Measurements from ENCODE around the gene STX19. TPM values are rescaled to one million over a fixed set of nuclear protein-coding genes. Genes with fewer than 3 reads are reported as not detected.

Gene STX19
- total and polyA plus RNA-seq, 2 donors (not counting 3 experiments of a cell fraction or from before 2014, with no cell fraction given) = not detected

GRCh38 chr3:93988283-93988682 lies 40.1 kb downstream of the STX19 start:
- ChIA-PET CTCF (interaction anchor here (1.6 to 2.2 kb wide), 2 partner anchors 43 to 81 kb away, joined by 3 to 6 read pairs; no protein-coding TSS in a partner anchor), POLR2A (no interaction called here)
- Histone ChIP-seq H2AFZ (ENCODE audit: low read depth, low read length) (no peak overlapping the region), H3K79me2 (ENCODE audit: control insufficient read depth, insufficient read depth, low read length) (peaks cover 2% of the 10 kb centered on the region), H3K27ac (ENCODE audit: insufficient read depth, low read depth, low read length) (no peak overlapping the region), H4K20me1 (replicated peaks; ENCODE audit: control insufficient read depth, extremely low read depth, insufficient read depth, low read length) (no peaks in the 10 kb centered on the region), H3K4me2 (ENCODE audit: insufficient read depth, low read length) (peak overlapping the region; percentile 53), H3K9me1 (replicated peaks; ENCODE audit: control insufficient read depth, extremely low read depth, insufficient read depth, low read length) (no peaks in the 10 kb centered on the region), H3K9ac (replicated peaks; ENCODE audit: extremely low read depth, insufficient read depth, low read length) (peak overlapping the region; percentile 9), H3K27me3 (ENCODE audit: control insufficient read depth in 2 of 2, insufficient read depth in 2 of 2, low read length in 2 of 2) (no peaks in the 10 kb centered on the region), H3K4me3 (replicated peaks in 1 of 3; ENCODE audit: insufficient read depth in 1 of 3, low read depth in 1 of 3, low read length in 3 of 3) (no peak overlapping the region), H3K4me1 (ENCODE audit: control insufficient read depth, extremely low read depth, insufficient read depth, low read length) (peaks cover 9% of the 10 kb centered on the region), H3K36me3 (ENCODE audit: control insufficient read depth in 2 of 2, extremely low read depth in 1 of 2, insufficient read depth in 2 of 2, low read length in 2 of 2) (no peaks in the 10 kb centered on the region), H3K9me3 (replicated peaks; ENCODE audit: control insufficient read depth, insufficient read depth, low read length) (no peaks in the 10 kb centered on the region)
- no TSS peak for BruUV-seq (replicated peaks)
- DNase-seq (ENCODE audit: low read depth, low spot score) = peak; percentile 41
- dilution Hi-C loops (cut with MboI; ENCODE audit: extremely low pct_ligation_motif_present, low sequenced_read_pairs) = no loop called here
- intact Hi-C loops (cut with micrococcal nuclease) = no loop called here
- no peak for TF ChIP-seq JUN (IDR thresholded peaks at IDR 0.05; ENCODE audit: borderline replicate concordance, insufficient read depth, insufficient read length, low read depth)
- no peak for TF ChIP-seq MAX (IDR thresholded peaks at IDR 0.05; ENCODE audit: insufficient read depth, insufficient read length)
- FAIRE-seq = no peak

- no peaks in the 10 kb centered on the region for H3K27me3 ChIP-seq (ENCODE audit: control insufficient read depth in 2 of 2, insufficient read depth in 2 of 2, low read length in 2 of 2)
- ChIA-PET POLR2A (no interaction called here), CTCF (interaction anchor here (2.1 kb wide), 1 partner anchor 15 kb away, joined by 5 read pairs; no protein-coding TSS in a partner anchor)
- H3K4me1 ChIP-seq (ENCODE audit: control insufficient read depth, extremely low read depth, insufficient read depth, low read length) = peaks cover 21% of the 10 kb centered on the region
- no peak overlapping the region for H3K4me3 ChIP-seq (replicated peaks in 1 of 3; ENCODE audit: insufficient read depth in 1 of 3, low read depth in 1 of 3, low read length in 3 of 3)
- H3K79me2 ChIP-seq (ENCODE audit: control insufficient read depth, insufficient read depth, low read length) = peaks cover 17% of the 10 kb centered on the region
- no peak overlapping the region for H2AFZ ChIP-seq (ENCODE audit: low read depth, low read length)
- no peak for DNase-seq (ENCODE audit: low read depth, low spot score)
- no peaks in the 10 kb centered on the region for H3K9me1 ChIP-seq (replicated peaks; ENCODE audit: control insufficient read depth, extremely low read depth, insufficient read depth, low read length)
- dilution Hi-C loops (cut with MboI; ENCODE audit: extremely low pct_ligation_motif_present, low sequenced_read_pairs) (no loop called here), intact Hi-C loops (cut with micrococcal nuclease) (no loop called here)
- H3K9ac ChIP-seq (replicated peaks; ENCODE audit: extremely low read depth, insufficient read depth, low read length) = no peak overlapping the region
- H3K36me3 ChIP-seq (ENCODE audit: control insufficient read depth in 2 of 2, extremely low read depth in 1 of 2, insufficient read depth in 2 of 2, low read length in 2 of 2) = no peaks in the 10 kb centered on the region
- no peaks in the 10 kb centered on the region for H3K9me3 ChIP-seq (replicated peaks; ENCODE audit: control insufficient read depth, insufficient read depth, low read length)
- FAIRE-seq = no peak
- no peaks in the 10 kb centered on the region for H4K20me1 ChIP-seq (replicated peaks; ENCODE audit: control insufficient read depth, extremely low read depth, insufficient read depth, low read length)
- TF ChIP-seq MAX (IDR thresholded peaks at IDR 0.05; ENCODE audit: insufficient read depth, insufficient read length) (no peak), CTCF (IDR thresholded peaks at IDR 0.05; ENCODE audit: extremely low read depth in 1 of 2, insufficient read depth in 1 of 2, low read depth in 1 of 2, low read length in 2 of 2) (no peak), FOS (IDR thresholded peaks at IDR 0.05; ENCODE audit: borderline replicate concordance, insufficient read depth, low read length) (no peak), JUN (IDR thresholded peaks at IDR 0.05; ENCODE audit: borderline replicate concordance, insufficient read depth, insufficient read length, low read depth) (no peak), GATA2 (IDR thresholded peaks at IDR 0.05; ENCODE audit: insufficient read depth, insufficient read length, low read depth, low read length) (no peak), POLR2AphosphoS5 (IDR thresholded peaks at IDR 0.05; ENCODE audit: insufficient read depth, low read depth, low read length) (no peak), MYC (IDR thresholded peaks at IDR 0.05; ENCODE audit: low read depth, low read length) (no peak), EZH2 (IDR thresholded peaks at IDR 0.05; ENCODE audit: borderline replicate concordance, low read depth, low read length, severe bottlenecking) (no peak), POLR2A (IDR thresholded peaks at IDR 0.05; ENCODE audit: low read depth, low read length) (no peak)
- BruUV-seq (replicated peaks) = no TSS peak
- H3K4me2 ChIP-seq (ENCODE audit: insufficient read depth, low read length) = no peak overlapping the region
- H3K27ac ChIP-seq (ENCODE audit: insufficient read depth, low read depth, low read length) = no peak overlapping the region
These were observed 43.8 kb downstream of the STX19 start for GRCh38 chr3:93984618-93985017.
